AG04450 (cell line): ENCODE data around the gene PLAC9. TPM values are rescaled to one million over a fixed set of nuclear protein-coding genes. Genes with fewer than 3 reads are reported as not detected.
"Not testable (repeated sequence)": the region's sequence is repeated elsewhere in the genome, so short reads cannot be mapped to it uniquely, and the experiment has no call there.

ENCODE experiments used
- CTCF ChIA-PET: fragments of 300-600, 350-600 bp; formaldehyde crosslinking; extraction: SDS; loops from one replicate; lab custom pipeline; 2022; ENCODE audit warnings: antibody characterized with exemption, inconsistent platforms; lab: Charles Lee
- POLR2A ChIA-PET: fragments of 350-600 bp; formaldehyde crosslinking; extraction: SDS; loops from one replicate; lab custom pipeline; 2021; ENCODE audit warnings: antibody characterized with exemption, inconsistent platforms; lab: Yijun Ruan, JAX
- DNase-seq: peaks from one replicate; pipeline ENCODE4 v3.0.0-alpha.2; 2011; ENCODE audit warnings: low read depth, low spot score
- H3K27ac ChIP-seq: one replicate; pipeline ENCODE4 v1.5.1; 2012; ENCODE audit warnings: low read depth, low read length, control low read depth
- H3K27me3 ChIP-seq: one replicate; pipeline ENCODE4 v1.6.0; 2012; ENCODE audit warnings: low read length; ENCODE audit not compliant: control insufficient read depth, insufficient read depth
- H3K4me3 ChIP-seq: 2 replicates; pipeline ENCODE4 v1.5.1; 2011; ENCODE audit warnings: mild to moderate bottlenecking, low read depth, low read length, control low read depth
- H3K9me3 ChIP-seq: 2 replicates; pipeline ENCODE4 v1.5.1; 2012; ENCODE audit warnings: low read length; ENCODE audit not compliant: control insufficient read depth, insufficient read depth
- polyA minus RNA-seq: library from RNA; depleted of rRNA, polyadenylated mRNA; stranded (reverse); fragments of >200 nt; gene quantifications from 2 replicates; pipeline ENCODE4 v1.2.3, GENCODE V29; 2011; rRNA and poly(A)+ RNA removed
- polyA plus RNA-seq: library from polyadenylated mRNA; depleted of rRNA; stranded (reverse); fragments of >200 nt; gene quantifications from 2 replicates; pipeline ENCODE4 v1.2.3, GENCODE V29; 2011; rRNA removed
- TF ChIP-seq, protein P1 (sequence below): IDR thresholded peaks from 2 replicates; pipeline ENCODE4 v1.5.1; 2011; ENCODE audit warnings: low read depth, low read length, control low read depth, inconsistent platforms

PLAC9 gene, protein sequence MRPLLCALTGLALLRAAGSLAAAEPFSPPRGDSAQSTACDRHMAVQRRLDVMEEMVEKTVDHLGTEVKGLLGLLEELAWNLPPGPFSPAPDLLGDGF
- polyA plus RNA-seq (11.5 and 14.2 TPM in 2 replicates), polyA minus RNA-seq (2.2 and 4.0 TPM in 2 replicates)

DNA sequence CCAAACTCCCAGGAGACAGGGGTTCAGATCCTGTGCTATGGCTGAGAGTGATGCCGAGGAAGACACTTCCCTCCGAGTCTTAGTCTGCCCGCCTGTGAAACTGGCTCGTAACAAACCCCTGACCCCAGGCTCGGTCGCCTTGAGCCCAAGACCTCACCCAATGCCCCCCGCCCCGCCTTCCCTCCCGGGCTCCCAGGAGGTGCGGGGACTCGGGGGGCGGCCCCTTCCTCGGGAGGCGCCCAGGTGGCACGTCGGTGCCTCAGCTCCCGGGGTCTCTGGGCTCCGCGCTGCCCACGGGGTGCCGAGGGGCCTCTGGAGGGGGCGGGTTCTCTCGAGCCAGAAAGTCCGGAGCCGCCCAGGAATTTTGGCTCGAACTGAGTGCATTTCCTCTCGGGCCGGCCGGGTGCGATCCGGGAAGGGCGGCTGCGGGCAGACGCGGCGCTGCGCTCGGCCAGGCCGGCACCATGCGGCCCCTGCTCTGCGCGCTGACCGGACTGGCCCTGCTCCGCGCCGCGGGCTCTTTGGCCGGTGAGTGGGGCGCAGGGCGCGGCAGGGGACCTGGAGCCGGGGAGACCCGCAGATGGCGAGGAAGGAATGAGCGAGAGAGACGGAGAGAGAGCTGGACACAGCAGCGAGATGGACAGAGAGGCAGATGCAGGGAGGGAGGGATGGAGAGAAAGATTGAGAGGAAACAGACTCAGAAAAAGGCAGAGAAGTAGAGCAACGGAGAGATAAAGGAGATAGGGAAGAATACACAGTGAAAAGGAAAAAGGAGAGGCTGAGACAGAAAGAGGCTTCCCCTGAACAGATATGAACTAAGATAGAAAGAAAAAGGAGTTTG, at the start of gene PLAC9:
PLAC9 (plus strand) TSS at position 432 of the 841 bp plus-strand sequence; CDS start at position 465, 33 bp downstream.
- ChIA-PET CTCF (interaction anchor here (1.3 to 2.8 kb wide), 3 partner anchors 12 to 90 kb away, joined by 4 to 10 read pairs (median 6); no protein-coding TSS in a partner anchor), POLR2A (no interaction called here)
- H3K9me3 ChIP-seq: no peaks in the 10 kb centered on the region
- peak within 1 kb of the TSS; percentile 64 for H3K4me3 ChIP-seq
- H3K27ac ChIP-seq: no peak within 1 kb of the TSS
- TF ChIP-seq, protein P1, sequence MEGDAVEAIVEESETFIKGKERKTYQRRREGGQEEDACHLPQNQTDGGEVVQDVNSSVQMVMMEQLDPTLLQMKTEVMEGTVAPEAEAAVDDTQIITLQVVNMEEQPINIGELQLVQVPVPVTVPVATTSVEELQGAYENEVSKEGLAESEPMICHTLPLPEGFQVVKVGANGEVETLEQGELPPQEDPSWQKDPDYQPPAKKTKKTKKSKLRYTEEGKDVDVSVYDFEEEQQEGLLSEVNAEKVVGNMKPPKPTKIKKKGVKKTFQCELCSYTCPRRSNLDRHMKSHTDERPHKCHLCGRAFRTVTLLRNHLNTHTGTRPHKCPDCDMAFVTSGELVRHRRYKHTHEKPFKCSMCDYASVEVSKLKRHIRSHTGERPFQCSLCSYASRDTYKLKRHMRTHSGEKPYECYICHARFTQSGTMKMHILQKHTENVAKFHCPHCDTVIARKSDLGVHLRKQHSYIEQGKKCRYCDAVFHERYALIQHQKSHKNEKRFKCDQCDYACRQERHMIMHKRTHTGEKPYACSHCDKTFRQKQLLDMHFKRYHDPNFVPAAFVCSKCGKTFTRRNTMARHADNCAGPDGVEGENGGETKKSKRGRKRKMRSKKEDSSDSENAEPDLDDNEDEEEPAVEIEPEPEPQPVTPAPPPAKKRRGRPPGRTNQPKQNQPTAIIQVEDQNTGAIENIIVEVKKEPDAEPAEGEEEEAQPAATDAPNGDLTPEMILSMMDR: no peak
- DNase-seq: no peak
- no peaks in the 10 kb centered on the region for H3K27me3 ChIP-seq

DNA sequence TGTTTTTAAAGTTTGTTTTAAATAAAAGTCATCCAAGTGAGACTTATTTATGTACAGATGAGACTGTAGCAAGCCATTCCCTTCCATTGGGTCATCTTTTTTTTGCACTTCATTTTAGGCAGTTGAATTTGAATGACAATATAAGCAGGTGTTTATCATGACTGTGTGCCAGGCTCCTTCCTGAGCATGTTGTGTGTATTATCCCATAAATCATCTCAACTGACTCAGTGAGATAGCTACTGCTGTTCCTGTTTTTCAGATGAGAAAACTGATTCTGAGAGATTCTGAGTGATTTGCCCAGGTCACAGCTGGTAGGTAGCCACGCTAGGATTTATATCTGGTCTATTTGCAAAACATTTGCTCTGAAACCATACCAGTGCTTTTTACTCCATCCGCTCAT, 42.4 kb upstream of the PLAC9 start:
- ChIA-PET POLR2A (no interaction called here), CTCF (no interaction called here)
- TF ChIP-seq, protein P1: no peak
- Histone ChIP-seq H3K27me3 (no peaks in the 10 kb centered on the region), H3K9me3 (no peaks in the 10 kb centered on the region), H3K4me3 (no peak overlapping the region), H3K27ac (no peak overlapping the region)
- DNase-seq: no peak

DNA sequence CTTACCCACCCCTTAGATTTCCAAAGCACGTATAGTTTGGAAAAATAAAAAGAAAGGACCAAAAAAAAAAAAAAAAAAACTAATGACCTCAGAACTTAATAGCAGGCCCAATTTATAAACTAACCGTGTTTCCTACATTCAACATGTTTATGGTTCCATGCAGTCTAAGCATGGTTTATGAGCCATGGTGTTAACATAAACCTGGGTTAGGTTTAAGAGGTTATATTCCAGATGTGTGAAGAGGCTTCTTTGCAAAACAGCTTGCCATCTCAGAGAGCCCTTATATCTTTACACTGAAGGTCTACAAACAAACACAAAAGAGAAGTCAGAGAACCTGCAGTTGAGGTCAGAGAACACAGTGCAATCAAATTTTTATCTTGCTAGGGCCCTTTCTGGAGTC, 38.3 kb upstream of the PLAC9 start:
- POLR2A ChIA-PET: no interaction called here
- CTCF ChIA-PET: interaction anchor here (0.7 kb wide), 1 partner anchor 46 kb away, joined by 4 read pairs; no protein-coding TSS in a partner anchor

DNA sequence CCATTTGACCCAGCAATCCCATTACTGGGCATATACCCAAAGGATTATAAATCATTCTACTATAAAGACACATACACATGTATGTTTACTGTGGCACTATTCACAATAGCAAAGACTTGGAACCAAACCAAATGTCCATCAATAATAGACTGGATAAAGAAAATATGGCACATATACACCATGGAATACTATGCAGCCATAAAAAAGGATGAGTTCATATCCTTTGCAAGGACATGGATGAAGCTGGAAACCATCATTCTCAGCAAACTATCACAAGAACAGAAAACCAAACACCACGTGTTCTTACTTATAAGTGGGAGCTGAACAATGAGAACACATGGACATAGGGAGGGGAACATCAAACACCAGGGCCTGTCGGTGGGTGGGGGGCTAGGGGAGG, 34.3 kb upstream of the PLAC9 start:
- H3K27me3 ChIP-seq, POLR2A ChIA-PET, H3K9me3 ChIP-seq, H3K4me3 ChIP-seq, H3K27ac ChIP-seq, CTCF ChIA-PET, DNase-seq: not testable (repeated sequence)

More for the DNA sequence above, 38.3 kb upstream of the PLAC9 start:
- Histone ChIP-seq H3K4me3 (no peak overlapping the region), H3K9me3 (no peaks in the 10 kb centered on the region), H3K27me3 (no peaks in the 10 kb centered on the region), H3K27ac (no peak overlapping the region)
- TF ChIP-seq, protein P1: no peak
- DNase-seq: no peak

DNA sequence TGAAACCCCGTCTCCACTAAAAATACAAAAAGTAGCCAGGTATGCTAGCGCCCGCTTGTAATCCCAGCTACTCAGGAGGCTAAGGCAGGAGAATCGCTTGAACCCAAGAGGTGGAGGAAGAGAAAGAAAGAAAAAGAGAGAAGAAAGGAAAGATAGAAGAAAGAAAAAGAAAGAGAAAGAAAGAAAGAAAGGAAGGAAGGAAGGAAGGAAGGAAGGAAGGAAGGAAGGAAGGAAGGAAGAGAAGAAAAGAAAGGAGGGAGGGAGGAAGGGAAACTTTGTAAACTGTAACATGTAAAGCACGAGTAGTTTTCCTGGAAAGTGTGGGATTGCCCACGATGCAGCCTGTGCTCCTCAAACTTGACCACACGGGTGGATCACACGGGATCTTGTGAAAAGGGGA, 33.2 kb upstream of the PLAC9 start:
- H3K27me3 ChIP-seq, DNase-seq, POLR2A ChIA-PET, H3K9me3 ChIP-seq, H3K27ac ChIP-seq, H3K4me3 ChIP-seq, CTCF ChIA-PET: not testable (repeated sequence)

DNA sequence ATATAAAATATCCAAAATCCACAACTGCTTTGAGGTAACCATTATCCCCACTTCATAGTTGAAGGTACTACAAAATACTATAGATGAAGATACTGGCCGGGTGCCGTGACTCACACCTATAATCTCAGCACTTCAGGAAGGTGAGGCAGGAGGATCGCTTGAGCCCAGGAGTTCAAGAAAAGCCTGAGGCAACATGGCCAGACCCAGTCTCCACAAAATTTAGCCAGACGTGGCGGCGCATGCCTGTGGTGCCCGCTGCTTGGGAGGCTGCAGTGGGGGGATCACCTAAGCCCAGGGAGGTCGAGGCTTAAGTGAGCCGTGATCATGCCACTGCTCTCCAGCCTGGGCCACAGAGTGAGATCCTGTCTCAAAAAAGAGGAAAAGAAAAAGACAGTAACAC, 32.4 kb upstream of the PLAC9 start:
- Histone ChIP-seq H3K27me3 (no peaks in the 10 kb centered on the region), H3K4me3 (no peak overlapping the region), H3K9me3 (no peaks in the 10 kb centered on the region), H3K27ac (no peak overlapping the region)
- ChIA-PET POLR2A (no interaction called here), CTCF (no interaction called here)
- TF ChIP-seq, protein P1: no peak
- no peak for DNase-seq
